Thoracic aorta (tissue), 2 donors: ENCODE data around the gene TP53RK. TPM values are rescaled to one million over a fixed set of nuclear protein-coding genes. Genes with fewer than 3 reads are reported as not detected.
"Not testable (repeated sequence)": the region's sequence is repeated elsewhere in the genome, so short reads cannot be mapped to it uniquely, and the experiment has no call there.

Experiments used
- ATAC-seq: fragments of 150-250 bp; one replicate; pipeline ENCODE4 v1.8.0; 2017; ENCODE audit warnings: low read depth; ENCODE audit not compliant: insufficient number of reproducible peaks, low FRiP score
- DNase-seq: peaks from one replicate; pipeline ENCODE4 v3.0.0-alpha.2; 2020; ENCODE audit warnings: low spot score
- H3K27ac ChIP-seq, 2 donors: fragments of 200-600 bp; sonication (generic); 1 replicate in 1 of 2; 2 replicates in 1 of 2; pipeline ENCODE4 v1.5.1; 2016; ENCODE audit warnings: mild to moderate bottlenecking in 2 of 2, moderate library complexity in 2 of 2
- H3K27me3 ChIP-seq: fragments of 200-600 bp; sonication (generic); replicated peaks from 2 replicates; pipeline ENCODE4 v1.6.0; 2016; ENCODE audit warnings: mild to moderate bottlenecking; ENCODE audit not compliant: insufficient read depth
- H3K36me3 ChIP-seq: fragments of 200-600 bp; sonication (generic); one replicate; pipeline ENCODE4 v1.5.1; 2016
- H3K4me1 ChIP-seq, 2 donors: fragments of 200-600 bp; sonication (generic); 1 replicate in 1 of 2; 2 replicates in 1 of 2; pipeline versions ENCODE4 v1.5.1 to v1.6.0; 2016; ENCODE audit warnings: low read depth in 2 of 2, mild to moderate bottlenecking in 1 of 2; ENCODE audit not compliant: control insufficient read depth in 1 of 2
- H3K4me3 ChIP-seq: fragments of 200-600 bp; sonication (generic); 2 replicates; pipeline ENCODE4 v1.5.1; 2016; ENCODE audit warnings: mild to moderate bottlenecking
- H3K9me3 ChIP-seq: fragments of 200-600 bp; sonication (generic); 2 replicates; pipeline ENCODE4 v1.5.1; 2016
- CTCF ChIP-seq: fragments of 200-600 bp; sonication (generic); IDR thresholded peaks from one replicate; pipeline ENCODE4 v1.5.1; 2019; ENCODE audit warnings: antibody characterized with exemption
- total RNA-seq, 2 donors: library from RNA; depleted of rRNA; stranded (reverse); fragments of >200 nt; gene quantifications; one replicate each; pipeline versions ENCODE4 v1.1.0 to v1.2.3, GENCODE V29; 2016

TP53RK gene
- total RNA-seq, 2 donors from 2014 or later: 19.3 to 19.9 TPM

GRCh38 chr20:46677608-46678007 lies 11.6 kb downstream of the TP53RK start:
- no peak for ATAC-seq
- DNase-seq: no peak
- no peak for TF ChIP-seq CTCF
- Histone ChIP-seq H3K4me1 (peaks cover 0 to 19% of the 10 kb centered on the region in 2 donors), H3K27me3 (no peaks in the 10 kb centered on the region), H3K9me3 (no peaks in the 10 kb centered on the region), H3K36me3 (no peaks in the 10 kb centered on the region), H3K4me3 (no peak overlapping the region), H3K27ac (no peak overlapping the region)

GRCh38 chr20:46676649-46677316 lies 12.5 kb downstream of the TP53RK start:
- H3K27ac ChIP-seq, H3K4me3 ChIP-seq, DNase-seq, H3K27me3 ChIP-seq, H3K9me3 ChIP-seq, ATAC-seq, H3K36me3 ChIP-seq: not testable (repeated sequence)
- peaks cover 0 to 15% of the 10 kb centered on the region in 2 donors for H3K4me1 ChIP-seq

- no peak for ATAC-seq
- peaks cover 0 to 15% of the 10 kb centered on the region in 2 donors for H3K4me1 ChIP-seq
- H3K4me3 ChIP-seq: no peak overlapping the region
- DNase-seq: no peak
- H3K27ac ChIP-seq: no peak overlapping the region
- peaks cover 7% of the 10 kb centered on the region for H3K9me3 ChIP-seq
- no peaks in the 10 kb centered on the region for H3K27me3 ChIP-seq
- TF ChIP-seq CTCF: no peak
- no peaks in the 10 kb centered on the region for H3K36me3 ChIP-seq
Observed at GRCh38 chr20:46674253-46675083, 14.8 kb downstream of the TP53RK start.

- Histone ChIP-seq H3K27me3 (no peaks in the 10 kb centered on the region), H3K27ac (no peak overlapping the region), H3K4me3 (no peak overlapping the region), H3K4me1 (peaks cover 0 to 15% of the 10 kb centered on the region in 2 donors), H3K9me3 (peaks cover 7% of the 10 kb centered on the region), H3K36me3 (no peaks in the 10 kb centered on the region)
- ATAC-seq: no peak
- TF ChIP-seq CTCF: no peak
- no peak for DNase-seq
Observed at GRCh38 chr20:46673394-46674252, 15.6 kb downstream of the TP53RK start.

- H3K36me3 ChIP-seq: no peaks in the 10 kb centered on the region
- no peak for ATAC-seq
- no peak for DNase-seq
- peaks cover 0 to 15% of the 10 kb centered on the region in 2 donors for H3K4me1 ChIP-seq
- no peaks in the 10 kb centered on the region for H3K27me3 ChIP-seq
- no peak for TF ChIP-seq CTCF
- H3K9me3 ChIP-seq: peaks cover 7% of the 10 kb centered on the region
- H3K4me3 ChIP-seq: no peak overlapping the region
- H3K27ac ChIP-seq: no peak overlapping the region
Observed at GRCh38 chr20:46672543-46673148, 16.6 kb downstream of the TP53RK start.
